ENCODE results near the gene ZBTB20.

GRCh38 chr3:115148142-115148790 lies 1.2 kb upstream of the ZBTB20 start:
- TF ChIP-seq ATF3 (IDR thresholded peaks at IDR 0.05) (no peak), EGR1 (IDR thresholded peaks at IDR 0.05; ENCODE audit: low read depth in 2 of 2) (no peak), RAD21 (IDR thresholded peaks at IDR 0.05) (no peak)
- TF ChIP-seq, protein P1, sequence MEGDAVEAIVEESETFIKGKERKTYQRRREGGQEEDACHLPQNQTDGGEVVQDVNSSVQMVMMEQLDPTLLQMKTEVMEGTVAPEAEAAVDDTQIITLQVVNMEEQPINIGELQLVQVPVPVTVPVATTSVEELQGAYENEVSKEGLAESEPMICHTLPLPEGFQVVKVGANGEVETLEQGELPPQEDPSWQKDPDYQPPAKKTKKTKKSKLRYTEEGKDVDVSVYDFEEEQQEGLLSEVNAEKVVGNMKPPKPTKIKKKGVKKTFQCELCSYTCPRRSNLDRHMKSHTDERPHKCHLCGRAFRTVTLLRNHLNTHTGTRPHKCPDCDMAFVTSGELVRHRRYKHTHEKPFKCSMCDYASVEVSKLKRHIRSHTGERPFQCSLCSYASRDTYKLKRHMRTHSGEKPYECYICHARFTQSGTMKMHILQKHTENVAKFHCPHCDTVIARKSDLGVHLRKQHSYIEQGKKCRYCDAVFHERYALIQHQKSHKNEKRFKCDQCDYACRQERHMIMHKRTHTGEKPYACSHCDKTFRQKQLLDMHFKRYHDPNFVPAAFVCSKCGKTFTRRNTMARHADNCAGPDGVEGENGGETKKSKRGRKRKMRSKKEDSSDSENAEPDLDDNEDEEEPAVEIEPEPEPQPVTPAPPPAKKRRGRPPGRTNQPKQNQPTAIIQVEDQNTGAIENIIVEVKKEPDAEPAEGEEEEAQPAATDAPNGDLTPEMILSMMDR (IDR thresholded peaks at IDR 0.05; ENCODE audit: low read depth, low read length, missing input control): no peak
- TF ChIP-seq, protein P2, sequence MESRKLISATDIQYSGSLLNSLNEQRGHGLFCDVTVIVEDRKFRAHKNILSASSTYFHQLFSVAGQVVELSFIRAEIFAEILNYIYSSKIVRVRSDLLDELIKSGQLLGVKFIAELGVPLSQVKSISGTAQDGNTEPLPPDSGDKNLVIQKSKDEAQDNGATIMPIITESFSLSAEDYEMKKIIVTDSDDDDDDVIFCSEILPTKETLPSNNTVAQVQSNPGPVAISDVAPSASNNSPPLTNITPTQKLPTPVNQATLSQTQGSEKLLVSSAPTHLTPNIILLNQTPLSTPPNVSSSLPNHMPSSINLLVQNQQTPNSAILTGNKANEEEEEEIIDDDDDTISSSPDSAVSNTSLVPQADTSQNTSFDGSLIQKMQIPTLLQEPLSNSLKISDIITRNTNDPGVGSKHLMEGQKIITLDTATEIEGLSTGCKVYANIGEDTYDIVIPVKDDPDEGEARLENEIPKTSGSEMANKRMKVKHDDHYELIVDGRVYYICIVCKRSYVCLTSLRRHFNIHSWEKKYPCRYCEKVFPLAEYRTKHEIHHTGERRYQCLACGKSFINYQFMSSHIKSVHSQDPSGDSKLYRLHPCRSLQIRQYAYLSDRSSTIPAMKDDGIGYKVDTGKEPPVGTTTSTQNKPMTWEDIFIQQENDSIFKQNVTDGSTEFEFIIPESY (IDR thresholded peaks at IDR 0.05): no peak

Measured in liver (tissue), 3 donors.